Measurements from ENCODE around the gene ITPKC. TPM values are rescaled to one million over a fixed set of nuclear protein-coding genes. Genes with fewer than 3 reads are reported as not detected.

The ITPKC gene
- total and polyA plus RNA-seq, 9 of the 15 experiments (the other 6 are each of a cell fraction or from before 2014, with no cell fraction given), result 0.08 to 9.3 (median 5.8) TPM

DNA sequence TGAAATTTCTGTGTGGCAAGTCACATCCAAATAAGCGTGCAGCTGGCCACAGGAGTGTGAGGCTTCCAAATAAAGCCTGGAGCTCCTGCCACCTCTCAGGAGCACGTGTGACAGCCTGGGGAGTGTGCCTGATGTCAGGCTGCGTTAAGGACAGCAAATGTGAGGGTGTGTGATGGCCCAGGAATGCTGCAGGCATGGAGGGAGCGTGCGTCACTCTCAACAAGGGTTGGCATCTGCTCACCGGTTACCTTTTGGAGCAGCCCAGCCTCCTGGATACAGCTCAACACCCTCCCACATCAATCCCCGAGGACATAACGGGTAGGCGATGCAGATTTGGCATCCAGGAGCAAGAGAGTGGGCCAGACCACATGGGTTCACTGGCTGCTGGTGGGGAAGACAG is 45.5 kb upstream of the ITPKC start:
- ATAC-seq (no peak), FAIRE-seq (no peak), DNase-seq (ENCODE audit: extremely low read depth in 1 of 4, low spot score in 3 of 4) (no peak)
- peaks cover 93% of the 10 kb centered on the region for H3K36me3 ChIP-seq (ENCODE audit: control insufficient read depth, insufficient read depth, low read length)
- intact Hi-C loops (cut with micrococcal nuclease) (no loop called here), in situ Hi-C loops (cut with MboI) (no loop called here)
- peaks cover 17% of the 10 kb centered on the region for H3K9me3 ChIP-seq (replicated peaks; ENCODE audit: control insufficient read depth, insufficient read depth, low read depth, low read length)
- WGBS (ENCODE audit: insufficient coverage, low coverage, missing lambda C conversion rate), result 88% methylated on average over 9 of the region's 9 CpGs
- no peak overlapping the region for H3K4me2 ChIP-seq (ENCODE audit: insufficient read depth, low read length)
- BruUV-seq (replicated peaks), result no TSS peak
- H3K79me2 ChIP-seq (ENCODE audit: control insufficient read depth, insufficient read depth, low read length), result no peaks in the 10 kb centered on the region
- H3K9ac ChIP-seq (ENCODE audit: insufficient read depth in 1 of 2, low read depth in 2 of 2, low read length in 2 of 2), result no peak overlapping the region
- CTCF ChIA-PET (ENCODE audit: low intra/inter-chr PET ratio), result no interaction called here
- no peak overlapping the region for H2AFZ ChIP-seq (ENCODE audit: low read depth, low read length)
- POLR2A ChIA-PET, result no interaction called here
- H3K9me1 ChIP-seq (ENCODE audit: control insufficient read depth, insufficient read depth, low read length), result no peaks in the 10 kb centered on the region
- H3K4me1 ChIP-seq (replicated peaks in 1 of 2; ENCODE audit: control insufficient read depth in 2 of 2, insufficient read depth in 2 of 2, low read length in 2 of 2), result peaks cover 8 to 17% of the 10 kb centered on the region in 2 experiments
- no peak overlapping the region for H3K27ac ChIP-seq (ENCODE audit: extremely low read depth, low read depth, low read length)
- H3K27me3 ChIP-seq (ENCODE audit: control insufficient read depth in 2 of 2, insufficient read depth in 2 of 2, low read length in 2 of 2), result no peaks in the 10 kb centered on the region
- H3K4me3 ChIP-seq, result no peak overlapping the region
- no peaks in the 10 kb centered on the region for H4K20me1 ChIP-seq (replicated peaks; ENCODE audit: control insufficient read depth, insufficient read depth, low read length)
- TF ChIP-seq ESRRA (IDR thresholded peaks at IDR 0.05; ENCODE audit: borderline replicate concordance, low read depth), result no peak
- no peak for TF ChIP-seq ZNF143 (CRISPR knock-in tag; IDR thresholded peaks at IDR 0.05)
- no peak for TF ChIP-seq ZNF764 (CRISPR knock-in tag; IDR thresholded peaks at IDR 0.05; ENCODE audit: low read depth)
- TF ChIP-seq ZKSCAN3 (CRISPR knock-in tag; IDR thresholded peaks at IDR 0.05), result no peak
- TF ChIP-seq CBFA2T2 (conservative IDR thresholded peaks at IDR 0.05), result no peak
- no peak for TF ChIP-seq SAFB2 (IDR thresholded peaks at IDR 0.05; ENCODE audit: borderline replicate concordance, low read depth, low read length, severe bottlenecking)
- TF ChIP-seq ZSCAN29 (IDR thresholded peaks at IDR 0.05), result no peak
- TF ChIP-seq PCBP2 (IDR thresholded peaks at IDR 0.05; ENCODE audit: low read depth, low read length, poor library complexity, severe bottlenecking), result no peak
- no peak for TF ChIP-seq ZNF197 (CRISPR knock-in tag; IDR thresholded peaks at IDR 0.05; ENCODE audit: low read depth)
- TF ChIP-seq, protein P1, sequence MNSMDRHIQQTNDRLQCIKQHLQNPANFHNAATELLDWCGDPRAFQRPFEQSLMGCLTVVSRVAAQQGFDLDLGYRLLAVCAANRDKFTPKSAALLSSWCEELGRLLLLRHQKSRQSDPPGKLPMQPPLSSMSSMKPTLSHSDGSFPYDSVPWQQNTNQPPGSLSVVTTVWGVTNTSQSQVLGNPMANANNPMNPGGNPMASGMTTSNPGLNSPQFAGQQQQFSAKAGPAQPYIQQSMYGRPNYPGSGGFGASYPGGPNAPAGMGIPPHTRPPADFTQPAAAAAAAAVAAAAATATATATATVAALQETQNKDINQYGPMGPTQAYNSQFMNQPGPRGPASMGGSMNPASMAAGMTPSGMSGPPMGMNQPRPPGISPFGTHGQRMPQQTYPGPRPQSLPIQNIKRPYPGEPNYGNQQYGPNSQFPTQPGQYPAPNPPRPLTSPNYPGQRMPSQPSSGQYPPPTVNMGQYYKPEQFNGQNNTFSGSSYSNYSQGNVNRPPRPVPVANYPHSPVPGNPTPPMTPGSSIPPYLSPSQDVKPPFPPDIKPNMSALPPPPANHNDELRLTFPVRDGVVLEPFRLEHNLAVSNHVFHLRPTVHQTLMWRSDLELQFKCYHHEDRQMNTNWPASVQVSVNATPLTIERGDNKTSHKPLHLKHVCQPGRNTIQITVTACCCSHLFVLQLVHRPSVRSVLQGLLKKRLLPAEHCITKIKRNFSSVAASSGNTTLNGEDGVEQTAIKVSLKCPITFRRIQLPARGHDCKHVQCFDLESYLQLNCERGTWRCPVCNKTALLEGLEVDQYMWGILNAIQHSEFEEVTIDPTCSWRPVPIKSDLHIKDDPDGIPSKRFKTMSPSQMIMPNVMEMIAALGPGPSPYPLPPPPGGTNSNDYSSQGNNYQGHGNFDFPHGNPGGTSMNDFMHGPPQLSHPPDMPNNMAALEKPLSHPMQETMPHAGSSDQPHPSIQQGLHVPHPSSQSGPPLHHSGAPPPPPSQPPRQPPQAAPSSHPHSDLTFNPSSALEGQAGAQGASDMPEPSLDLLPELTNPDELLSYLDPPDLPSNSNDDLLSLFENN (IDR thresholded peaks at IDR 0.05; ENCODE audit: low read depth in 2 of 2, low read length in 2 of 2), result no peak
- no peak for TF ChIP-seq RBM15 (IDR thresholded peaks at IDR 0.05; ENCODE audit: insufficient read depth, low read length)
- TF ChIP-seq, protein P2, sequence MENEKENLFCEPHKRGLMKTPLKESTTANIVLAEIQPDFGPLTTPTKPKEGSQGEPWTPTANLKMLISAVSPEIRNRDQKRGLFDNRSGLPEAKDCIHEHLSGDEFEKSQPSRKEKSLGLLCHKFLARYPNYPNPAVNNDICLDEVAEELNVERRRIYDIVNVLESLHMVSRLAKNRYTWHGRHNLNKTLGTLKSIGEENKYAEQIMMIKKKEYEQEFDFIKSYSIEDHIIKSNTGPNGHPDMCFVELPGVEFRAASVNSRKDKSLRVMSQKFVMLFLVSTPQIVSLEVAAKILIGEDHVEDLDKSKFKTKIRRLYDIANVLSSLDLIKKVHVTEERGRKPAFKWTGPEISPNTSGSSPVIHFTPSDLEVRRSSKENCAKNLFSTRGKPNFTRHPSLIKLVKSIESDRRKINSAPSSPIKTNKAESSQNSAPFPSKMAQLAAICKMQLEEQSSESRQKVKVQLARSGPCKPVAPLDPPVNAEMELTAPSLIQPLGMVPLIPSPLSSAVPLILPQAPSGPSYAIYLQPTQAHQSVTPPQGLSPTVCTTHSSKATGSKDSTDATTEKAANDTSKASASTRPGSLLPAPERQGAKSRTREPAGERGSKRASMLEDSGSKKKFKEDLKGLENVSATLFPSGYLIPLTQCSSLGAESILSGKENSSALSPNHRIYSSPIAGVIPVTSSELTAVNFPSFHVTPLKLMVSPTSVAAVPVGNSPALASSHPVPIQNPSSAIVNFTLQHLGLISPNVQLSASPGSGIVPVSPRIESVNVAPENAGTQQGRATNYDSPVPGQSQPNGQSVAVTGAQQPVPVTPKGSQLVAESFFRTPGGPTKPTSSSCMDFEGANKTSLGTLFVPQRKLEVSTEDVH (IDR thresholded peaks at IDR 0.05; ENCODE audit: low read depth, partially characterized antibody), result no peak
- no peak for TF ChIP-seq TEAD4 (IDR thresholded peaks at IDR 0.05; ENCODE audit: low read length)
- no peak for TF ChIP-seq TEAD4 (CRISPR knock-in tag; IDR thresholded peaks at IDR 0.05; ENCODE audit: borderline replicate concordance)
- no peak for TF ChIP-seq EP300 (IDR thresholded peaks at IDR 0.05; ENCODE audit: low read length)
- no peak for TF ChIP-seq LEF1 (IDR thresholded peaks at IDR 0.05)
